ENCODE data around the gene GINS2. TPM values are rescaled to one million over a fixed set of nuclear protein-coding genes. Genes with fewer than 3 reads are reported as not detected.

GINS2 gene
- total and polyA plus RNA-seq, 2 donors (not counting 1 experiment from before 2014, with no cell fraction given): 1.8 to 5.5 TPM

GRCh38 chr16:85633438-85633743, 55.4 kb downstream of the GINS2 start:
- Histone ChIP-seq H3K9me3 (ENCODE audit: control insufficient read depth, insufficient read depth, low read depth, low read length) (no peaks in the 10 kb centered on the region), H2AFZ (ENCODE audit: low read length) (no peak overlapping the region), H3K9ac (ENCODE audit: insufficient read depth, low read length) (no peak overlapping the region), H3K79me2 (ENCODE audit: control insufficient read depth, insufficient read depth, low read length) (peaks cover 4% of the 10 kb centered on the region), H3K36me3 (ENCODE audit: control insufficient read depth, insufficient read depth, low read length) (peaks cover 2% of the 10 kb centered on the region), H3K4me1 (ENCODE audit: control insufficient read depth, extremely low read depth, insufficient read depth, low read length) (no peaks in the 10 kb centered on the region), H3K4me2 (ENCODE audit: extremely low read depth, insufficient read depth, low read length) (no peak overlapping the region), H3K4me3 (replicated peaks in 1 of 4; ENCODE audit: control extremely low read depth in 1 of 4, insufficient read depth in 1 of 4, low read depth in 3 of 4, low read length in 4 of 4) (no peak overlapping the region), H3K27me3 (ENCODE audit: control insufficient read depth, insufficient read depth, low read length) (no peaks in the 10 kb centered on the region), H3K27ac (ENCODE audit: insufficient read depth, low read length) (no peak overlapping the region), H4K20me1 (ENCODE audit: control insufficient read depth, extremely low read depth, insufficient read depth, low read length) (no peaks in the 10 kb centered on the region)
- no peak for DNase-seq (ENCODE audit: low read depth in 2 of 2)
- TF ChIP-seq CTCF (conservative IDR thresholded peaks at IDR 0.05 in 1 of 2, IDR thresholded peaks at IDR 0.05 in 1 of 2; ENCODE audit: low read depth in 1 of 2, low read length in 2 of 2): no peak
- TF ChIP-seq EZH2 (IDR thresholded peaks at IDR 0.05; ENCODE audit: low read length, missing control alignments): no peak

GRCh38 chr16:85632709-85633437, 55.9 kb downstream of the GINS2 start:
- H3K4me2 ChIP-seq (ENCODE audit: extremely low read depth, insufficient read depth, low read length): no peak overlapping the region
- H3K4me1 ChIP-seq (ENCODE audit: control insufficient read depth, extremely low read depth, insufficient read depth, low read length): no peaks in the 10 kb centered on the region
- no peak overlapping the region for H3K27ac ChIP-seq (ENCODE audit: insufficient read depth, low read length)
- DNase-seq (ENCODE audit: low read depth in 2 of 2): no peak
- no peaks in the 10 kb centered on the region for H3K9me3 ChIP-seq (ENCODE audit: control insufficient read depth, insufficient read depth, low read depth, low read length)
- H3K4me3 ChIP-seq (replicated peaks in 1 of 4; ENCODE audit: control extremely low read depth in 1 of 4, insufficient read depth in 1 of 4, low read depth in 3 of 4, low read length in 4 of 4): no peak overlapping the region
- no peak overlapping the region for H3K9ac ChIP-seq (ENCODE audit: insufficient read depth, low read length)
- H3K79me2 ChIP-seq (ENCODE audit: control insufficient read depth, insufficient read depth, low read length): peaks cover 4% of the 10 kb centered on the region
- TF ChIP-seq CTCF (conservative IDR thresholded peaks at IDR 0.05 in 1 of 2, IDR thresholded peaks at IDR 0.05 in 1 of 2; ENCODE audit: low read depth in 1 of 2, low read length in 2 of 2) (no peak), EZH2 (IDR thresholded peaks at IDR 0.05; ENCODE audit: low read length, missing control alignments) (no peak)
- peaks cover 2% of the 10 kb centered on the region for H3K36me3 ChIP-seq (ENCODE audit: control insufficient read depth, insufficient read depth, low read length)
- no peaks in the 10 kb centered on the region for H4K20me1 ChIP-seq (ENCODE audit: control insufficient read depth, extremely low read depth, insufficient read depth, low read length)
- no peak overlapping the region for H2AFZ ChIP-seq (ENCODE audit: low read length)
- no peaks in the 10 kb centered on the region for H3K27me3 ChIP-seq (ENCODE audit: control insufficient read depth, insufficient read depth, low read length)

GRCh38 chr16:85631802-85632393, 56.9 kb downstream of the GINS2 start:
- Histone ChIP-seq H3K4me3 (replicated peaks in 1 of 4; ENCODE audit: control extremely low read depth in 1 of 4, insufficient read depth in 1 of 4, low read depth in 3 of 4, low read length in 4 of 4) (no peak overlapping the region), H2AFZ (ENCODE audit: low read length) (no peak overlapping the region), H3K36me3 (ENCODE audit: control insufficient read depth, insufficient read depth, low read length) (peaks cover 2% of the 10 kb centered on the region), H3K4me2 (ENCODE audit: extremely low read depth, insufficient read depth, low read length) (no peak overlapping the region), H3K9me3 (ENCODE audit: control insufficient read depth, insufficient read depth, low read depth, low read length) (no peaks in the 10 kb centered on the region), H4K20me1 (ENCODE audit: control insufficient read depth, extremely low read depth, insufficient read depth, low read length) (no peaks in the 10 kb centered on the region), H3K27ac (ENCODE audit: insufficient read depth, low read length) (no peak overlapping the region), H3K9ac (ENCODE audit: insufficient read depth, low read length) (no peak overlapping the region), H3K27me3 (ENCODE audit: control insufficient read depth, insufficient read depth, low read length) (no peaks in the 10 kb centered on the region), H3K4me1 (ENCODE audit: control insufficient read depth, extremely low read depth, insufficient read depth, low read length) (no peaks in the 10 kb centered on the region), H3K79me2 (ENCODE audit: control insufficient read depth, insufficient read depth, low read length) (peaks cover 4% of the 10 kb centered on the region)
- no peak for TF ChIP-seq CTCF (conservative IDR thresholded peaks at IDR 0.05 in 1 of 2, IDR thresholded peaks at IDR 0.05 in 1 of 2; ENCODE audit: low read depth in 1 of 2, low read length in 2 of 2)
- TF ChIP-seq EZH2 (IDR thresholded peaks at IDR 0.05; ENCODE audit: low read length, missing control alignments): no peak
- no peak for DNase-seq (ENCODE audit: low read depth in 2 of 2)

Data from fibroblast of lung (primary cell).